ENCODE results near the gene TINCR. TPM values are rescaled to one million over a fixed set of nuclear protein-coding genes. Genes with fewer than 3 reads are reported as not detected.

Gene TINCR
- total and polyA plus RNA-seq, 4 donors, result 0.05 to 0.08 TPM; not detected in 2

GRCh38 chr19:5587661-5588060, 19.9 kb upstream of the TINCR start:
- Histone ChIP-seq H3K4me1 (ENCODE audit: control insufficient read depth in 4 of 4, insufficient read depth in 4 of 4, low read length in 3 of 4) (no peaks in the 10 kb centered on the region), H3K9ac (ENCODE audit: low read depth in 1 of 2, low read length in 2 of 2) (no peak overlapping the region), H3K27me3 (ENCODE audit: control insufficient read depth in 4 of 4, insufficient read depth in 4 of 4, low read length in 3 of 4) (no peaks in the 10 kb centered on the region), H3K9me3 (ENCODE audit: control insufficient read depth in 4 of 4, low read length in 3 of 4) (no peaks in the 10 kb centered on the region), H3K36me3 (ENCODE audit: control insufficient read depth in 4 of 4, insufficient read depth in 3 of 4, low read depth in 1 of 4, low read length in 3 of 4) (peaks cover 19 to 64% (median 43%) of the 10 kb centered on the region in 4 donors), H3K27ac (ENCODE audit: low read depth in 1 of 2, low read length in 2 of 2) (no peak overlapping the region), H3K4me3 (ENCODE audit: low read depth in 1 of 3, low read length in 3 of 3) (no peak overlapping the region)
- TF ChIP-seq SP1 (IDR thresholded peaks at IDR 0.05) (no peak), ZBTB33 (IDR thresholded peaks at IDR 0.05) (no peak), NR2F2 (IDR thresholded peaks at IDR 0.05) (no peak), MAX (IDR thresholded peaks at IDR 0.05) (no peak), HNF4G (IDR thresholded peaks at IDR 0.05) (no peak), RXRA (IDR thresholded peaks at IDR 0.05) (no peak), GABPA (IDR thresholded peaks at IDR 0.05 in 1 of 2, conservative IDR thresholded peaks at IDR 0.05 in 1 of 2) (no peak), FOXA2 (IDR thresholded peaks at IDR 0.05) (no peak), REST (IDR thresholded peaks at IDR 0.05) (no peak), YY1 (IDR thresholded peaks at IDR 0.05) (no peak), ATF3 (IDR thresholded peaks at IDR 0.05) (no peak), RAD21 (IDR thresholded peaks at IDR 0.05) (no peak)
- WGBS, result 92% methylated on average over 23 of the region's 23 CpGs
- no peak for DNase-seq (ENCODE audit: low spot score)

GRCh38 chr19:5587071-5587455, 19.3 kb upstream of the TINCR start:
- Histone ChIP-seq H3K36me3 (ENCODE audit: control insufficient read depth in 4 of 4, insufficient read depth in 3 of 4, low read depth in 1 of 4, low read length in 3 of 4) (peaks cover 17 to 58% (median 38%) of the 10 kb centered on the region in 4 donors), H3K4me1 (ENCODE audit: control insufficient read depth in 4 of 4, insufficient read depth in 4 of 4, low read length in 3 of 4) (peaks cover 0 to 2% (median 0%) of the 10 kb centered on the region in 4 donors), H3K4me3 (ENCODE audit: low read depth in 1 of 3, low read length in 3 of 3) (no peak overlapping the region), H3K9me3 (ENCODE audit: control insufficient read depth in 4 of 4, low read length in 3 of 4) (no peaks in the 10 kb centered on the region), H3K9ac (ENCODE audit: low read depth in 1 of 2, low read length in 2 of 2) (no peak overlapping the region), H3K27ac (ENCODE audit: low read depth in 1 of 2, low read length in 2 of 2) (no peak overlapping the region), H3K27me3 (ENCODE audit: control insufficient read depth in 4 of 4, insufficient read depth in 4 of 4, low read length in 3 of 4) (no peaks in the 10 kb centered on the region)
- 95% methylated on average over 16 of the region's 16 CpGs for WGBS
- TF ChIP-seq ZBTB33 (IDR thresholded peaks at IDR 0.05) (no peak), MAX (IDR thresholded peaks at IDR 0.05) (no peak), TAF1 (conservative IDR thresholded peaks at IDR 0.05) (no peak), EGR1 (IDR thresholded peaks at IDR 0.05; ENCODE audit: low read depth in 2 of 2) (no peak), JUND (IDR thresholded peaks at IDR 0.05) (no peak), RXRA (IDR thresholded peaks at IDR 0.05) (no peak), SP1 (IDR thresholded peaks at IDR 0.05) (no peak), YY1 (IDR thresholded peaks at IDR 0.05) (no peak), FOXA2 (IDR thresholded peaks at IDR 0.05) (no peak)
- DNase-seq (ENCODE audit: low spot score), result no peak

Measured in liver (tissue), 9 donors.